Panc1 (cell line): ENCODE results near the gene TAGLN. TPM values are rescaled to one million over a fixed set of nuclear protein-coding genes. Genes with fewer than 3 reads are reported as not detected.
A peak's percentile ranks its signal among the peaks of the same experiment; 100 is the strongest.

ENCODE experiments used
- ATAC-seq: fragments of 200-7000 bp; cut with Tn5 transposase; 2 replicates; pipeline ENCODE4 v1.9.1; 2020; ENCODE audit warnings: mild to moderate bottlenecking, moderate library complexity
- BruUV-seq: library from RNA; stranded (reverse); fragments of 400-500 nt; replicated peaks from 2 replicates; lab custom pipeline; 2021; lab: Mats Ljungman, UMichigan
- CTCF ChIA-PET: fragments of 300-600 bp; sonication (Branson Sonifier 250); formaldehyde crosslinking; loops from one replicate; lab custom pipeline; 2022; ENCODE audit warnings: antibody characterized with exemption; lab: Charles Lee
- POLR2A ChIA-PET: fragments of 300-600 bp; sonication (Branson Sonifier 250); formaldehyde crosslinking; loops from one replicate; lab custom pipeline; 2022; ENCODE audit warnings: antibody characterized with exemption; lab: Charles Lee
- DNase-seq: peaks from one replicate; pipeline ENCODE4 v3.0.0-alpha.2; 2010; ENCODE audit warnings: low read depth, low spot score
- H3K27ac ChIP-seq: 2 replicates; pipeline ENCODE4 v1.5.1; 2011; ENCODE audit warnings: mild to moderate bottlenecking, low read length, inconsistent platforms
- H3K27me3 ChIP-seq: fragments of 200-500 bp; sonication (Bioruptor generic); 2 replicates; pipeline ENCODE4 v1.6.0; 2014; ENCODE audit warnings: low read length, inconsistent platforms; ENCODE audit not compliant: control insufficient read depth, insufficient read depth
- H3K36me3 ChIP-seq: fragments of 200-500 bp; sonication (Bioruptor generic); 2 replicates; pipeline ENCODE4 v1.5.1; 2014; ENCODE audit warnings: inconsistent platforms, mild to moderate bottlenecking, low read length, moderate library complexity; ENCODE audit not compliant: control insufficient read depth, insufficient read depth
- H3K4me1 ChIP-seq: 2 replicates; pipeline ENCODE4 v1.5.1; 2011; ENCODE audit warnings: inconsistent platforms, mild to moderate bottlenecking, low read length, moderate library complexity; ENCODE audit not compliant: control insufficient read depth, insufficient read depth
- H3K4me3 ChIP-seq, 2 experiments: 2 replicates each; pipeline ENCODE4 v1.5.1; 2011 to 2012; ENCODE audit warnings: low read depth in 2 of 2, low read length in 2 of 2, mild to moderate bottlenecking in 2 of 2, inconsistent platforms in 1 of 2, moderate library complexity in 1 of 2
- H3K9me3 ChIP-seq: fragments of 200-500 bp; sonication (Bioruptor generic); 2 replicates; pipeline ENCODE4 v1.5.1; 2014; ENCODE audit warnings: low read depth, mild to moderate bottlenecking, inconsistent platforms, low read length, moderate library complexity; ENCODE audit not compliant: control insufficient read depth, insufficient read depth
- CTCF ChIP-seq: fragments of 450-650 bp; IDR thresholded peaks from 2 replicates; pipeline ENCODE4 v1.5.1; 2017; ENCODE audit warnings: mild to moderate bottlenecking
- POLR2AphosphoS5 ChIP-seq: IDR thresholded peaks from 2 replicates; pipeline ENCODE4 v1.6.1; 2012; ENCODE audit warnings: mild to moderate bottlenecking, low read depth, low read length, moderate library complexity
- SIN3A ChIP-seq: IDR thresholded peaks from 2 replicates; pipeline ENCODE4 v1.6.1; 2012; ENCODE audit warnings: low read depth, mild to moderate bottlenecking, low read length, moderate library complexity, borderline replicate concordance; ENCODE audit not compliant: insufficient read depth
- TCF7L2 ChIP-seq: IDR thresholded peaks from 2 replicates; pipeline ENCODE4 v1.6.1; 2011; ENCODE audit warnings: mild to moderate bottlenecking, low read depth, low read length, inconsistent platforms
- in situ Hi-C: cut with HindIII; loops from 2 replicates; pipeline ENCODE4 v1.10.0; 2016; ENCODE audit warnings: low sequenced_read_pairs, low pct_unique_long_range_greater_than_20kb
- intact Hi-C: fragments of 100-400 bp; cut with micrococcal nuclease; formaldehyde crosslinking; loops from one replicate; pipeline ENCODE4 v1.10.0; 2022; ENCODE audit not compliant: unreplicated experiment
- total RNA-seq: library from RNA; stranded (reverse); gene quantifications from one replicate; pipeline ENCODE4 v1.2.1, GENCODE V29; 2021; ENCODE audit not compliant: unreplicated experiment
- TF ChIP-seq, protein P1 (sequence below), 2 experiments: IDR thresholded peaks; 2 replicates each; pipeline ENCODE4 v1.6.1; 2011 to 2012; ENCODE audit warnings: low read depth in 2 of 2, control low read depth in 1 of 2, low read length in 1 of 2, mild to moderate bottlenecking in 1 of 2, moderate library complexity in 1 of 2; ENCODE audit not compliant: insufficient read depth in 1 of 2

The TAGLN gene
- total RNA-seq, 1 experiment from 2014 or later: 6.4 TPM

DNA sequence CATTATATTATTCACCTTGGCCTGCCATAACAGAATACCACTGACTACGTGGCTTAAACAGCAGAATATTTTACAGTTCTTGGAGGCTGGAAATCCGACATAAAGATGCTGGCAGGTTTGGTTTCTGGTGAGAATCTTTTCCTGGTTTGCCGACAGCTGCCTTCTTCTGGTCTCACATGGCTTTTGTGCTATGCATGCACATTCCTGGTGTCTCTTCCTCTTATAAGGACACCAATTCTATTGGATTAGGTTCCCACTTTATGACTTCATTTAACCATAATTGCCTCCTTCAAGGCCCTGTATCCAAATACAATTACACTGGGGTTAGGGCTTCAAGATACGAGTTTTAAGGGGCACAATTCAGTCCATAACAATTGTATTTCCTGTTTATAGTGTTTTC lies 50.4 kb downstream of the TAGLN start:
- Histone ChIP-seq H3K36me3 (peaks cover 15% of the 10 kb centered on the region), H3K27me3 (no peaks in the 10 kb centered on the region), H3K4me3 (no peak overlapping the region), H3K9me3 (no peaks in the 10 kb centered on the region), H3K27ac (no peak overlapping the region), H3K4me1 (no peaks in the 10 kb centered on the region)
- in situ Hi-C loops: no loop called here
- DNase-seq (no peak), ATAC-seq (no peak)
- CTCF ChIA-PET: no interaction called here
- BruUV-seq: TSS peak; percentile 28
- POLR2A ChIA-PET: no interaction called here
- TF ChIP-seq, protein P1, sequence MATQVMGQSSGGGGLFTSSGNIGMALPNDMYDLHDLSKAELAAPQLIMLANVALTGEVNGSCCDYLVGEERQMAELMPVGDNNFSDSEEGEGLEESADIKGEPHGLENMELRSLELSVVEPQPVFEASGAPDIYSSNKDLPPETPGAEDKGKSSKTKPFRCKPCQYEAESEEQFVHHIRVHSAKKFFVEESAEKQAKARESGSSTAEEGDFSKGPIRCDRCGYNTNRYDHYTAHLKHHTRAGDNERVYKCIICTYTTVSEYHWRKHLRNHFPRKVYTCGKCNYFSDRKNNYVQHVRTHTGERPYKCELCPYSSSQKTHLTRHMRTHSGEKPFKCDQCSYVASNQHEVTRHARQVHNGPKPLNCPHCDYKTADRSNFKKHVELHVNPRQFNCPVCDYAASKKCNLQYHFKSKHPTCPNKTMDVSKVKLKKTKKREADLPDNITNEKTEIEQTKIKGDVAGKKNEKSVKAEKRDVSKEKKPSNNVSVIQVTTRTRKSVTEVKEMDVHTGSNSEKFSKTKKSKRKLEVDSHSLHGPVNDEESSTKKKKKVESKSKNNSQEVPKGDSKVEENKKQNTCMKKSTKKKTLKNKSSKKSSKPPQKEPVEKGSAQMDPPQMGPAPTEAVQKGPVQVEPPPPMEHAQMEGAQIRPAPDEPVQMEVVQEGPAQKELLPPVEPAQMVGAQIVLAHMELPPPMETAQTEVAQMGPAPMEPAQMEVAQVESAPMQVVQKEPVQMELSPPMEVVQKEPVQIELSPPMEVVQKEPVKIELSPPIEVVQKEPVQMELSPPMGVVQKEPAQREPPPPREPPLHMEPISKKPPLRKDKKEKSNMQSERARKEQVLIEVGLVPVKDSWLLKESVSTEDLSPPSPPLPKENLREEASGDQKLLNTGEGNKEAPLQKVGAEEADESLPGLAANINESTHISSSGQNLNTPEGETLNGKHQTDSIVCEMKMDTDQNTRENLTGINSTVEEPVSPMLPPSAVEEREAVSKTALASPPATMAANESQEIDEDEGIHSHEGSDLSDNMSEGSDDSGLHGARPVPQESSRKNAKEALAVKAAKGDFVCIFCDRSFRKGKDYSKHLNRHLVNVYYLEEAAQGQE (IDR thresholded peaks at IDR 0.05; ENCODE audit: insufficient read depth in 1 of 2, low read depth in 2 of 2, low read length in 1 of 2): no peak
- no peak for TF ChIP-seq TCF7L2
- no peak for TF ChIP-seq CTCF
- TF ChIP-seq SIN3A: no peak
- intact Hi-C loops: no loop called here

DNA sequence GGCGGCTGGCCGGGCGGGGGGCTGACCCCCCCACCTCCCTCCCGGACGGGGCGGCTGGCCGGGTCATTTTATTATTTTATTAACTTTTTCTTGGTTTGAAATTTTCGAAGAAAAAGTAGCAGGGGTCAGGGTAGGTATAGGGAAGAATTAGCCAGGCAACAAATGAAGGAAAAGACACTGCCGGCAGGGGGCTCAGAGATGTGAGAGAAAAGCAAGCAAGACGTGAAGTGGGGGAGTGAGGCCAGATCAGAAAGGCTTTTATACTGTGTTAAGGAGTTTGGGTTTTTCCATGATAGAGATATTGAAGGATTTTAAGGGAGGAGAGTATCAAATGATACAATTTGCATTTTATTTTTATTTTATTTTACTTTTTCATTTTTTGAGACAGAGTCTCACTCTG lies 52.3 kb downstream of the TAGLN start:
- Histone ChIP-seq H3K27me3 (no peaks in the 10 kb centered on the region), H3K27ac (no peak overlapping the region), H3K4me1 (no peaks in the 10 kb centered on the region), H3K4me3 (no peak overlapping the region), H3K9me3 (no peaks in the 10 kb centered on the region), H3K36me3 (peaks cover 10% of the 10 kb centered on the region)
- in situ Hi-C loops: no loop called here
- no peak for ATAC-seq
- TF ChIP-seq TCF7L2 (no peak), CTCF (no peak), POLR2AphosphoS5 (no peak)
- TF ChIP-seq, protein P1 (IDR thresholded peaks at IDR 0.05; ENCODE audit: insufficient read depth in 1 of 2, low read depth in 2 of 2, low read length in 1 of 2): no peak
- intact Hi-C loops: no loop called here
- DNase-seq: no peak
- ChIA-PET CTCF (no interaction called here), POLR2A (no interaction called here)
- no TSS peak for BruUV-seq
